Measurements from ENCODE around the gene EEF2K.

The EEF2K gene

DNA sequence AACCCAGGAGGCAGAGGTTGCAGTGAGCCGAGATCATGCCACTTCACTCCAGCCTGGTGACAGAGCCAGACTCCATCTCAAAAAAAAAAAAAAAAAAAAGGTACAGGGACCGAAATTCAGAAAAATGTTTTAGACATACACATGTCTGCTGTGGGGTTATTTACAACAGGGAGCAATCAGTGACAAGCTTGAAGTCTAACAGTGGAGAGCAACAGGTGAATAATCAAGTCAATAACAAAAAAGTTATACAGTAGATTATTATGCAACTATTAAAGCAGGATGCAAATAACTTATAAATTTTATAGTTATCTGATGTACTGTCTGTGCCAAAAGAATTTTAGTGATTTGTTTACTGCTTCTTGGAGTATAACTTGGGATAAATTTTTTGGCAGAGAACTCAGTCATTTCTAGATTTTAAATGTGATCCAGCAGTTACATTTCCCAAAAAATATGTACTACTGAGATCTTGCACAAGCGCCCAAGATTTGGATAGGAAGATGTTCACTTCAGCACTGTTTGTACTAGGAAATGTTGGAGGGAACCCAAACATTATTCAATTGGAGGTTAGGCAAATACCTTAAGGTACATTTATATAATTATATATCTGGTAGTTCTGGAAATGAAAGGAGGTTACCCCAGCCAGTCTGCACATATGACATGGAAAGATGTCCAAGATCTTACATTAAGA is 34.1 kb downstream of the EEF2K start:
- H3K4me3 ChIP-seq (replicated peaks; ENCODE audit: low read depth, low read length) = no peak overlapping the region
- DNase-seq (ENCODE audit: extremely low read depth, low read depth) = no peak
- no peak for TF ChIP-seq CTCF (IDR thresholded peaks at IDR 0.05; ENCODE audit: low read depth, low read length, missing control alignments)

DNA sequence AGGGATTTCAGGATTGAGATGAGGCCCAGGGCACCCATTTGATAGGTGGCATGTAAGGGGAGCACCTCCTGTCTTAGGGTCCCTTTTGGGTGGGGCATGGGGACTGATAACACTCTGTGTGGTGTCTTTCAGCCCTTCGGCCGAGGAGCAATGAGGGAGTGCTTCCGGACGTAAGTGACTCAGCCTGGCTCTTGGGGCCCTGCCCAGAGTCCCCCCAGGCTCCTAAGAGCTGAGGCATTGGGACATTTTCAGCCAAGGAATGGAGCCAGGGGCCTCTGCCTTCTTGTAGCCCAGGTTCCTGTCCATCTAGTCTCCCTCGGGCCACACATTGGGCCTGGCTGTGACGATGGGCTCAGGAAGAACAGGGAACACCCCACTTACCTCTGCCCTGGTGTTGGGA is 44.4 kb downstream of the EEF2K start:
- TF ChIP-seq CTCF (IDR thresholded peaks at IDR 0.05; ENCODE audit: low read depth, low read length, missing control alignments) = no peak
- H3K4me3 ChIP-seq (replicated peaks; ENCODE audit: low read depth, low read length) = no peak overlapping the region
- DNase-seq (ENCODE audit: extremely low read depth, low read depth) = no peak

GRCh38 chr16:22252317-22252716 is 46.2 kb downstream of the EEF2K start:
- TF ChIP-seq CTCF (IDR thresholded peaks at IDR 0.05; ENCODE audit: low read depth, low read length, missing control alignments) = no peak
- no peak overlapping the region for H3K4me3 ChIP-seq (replicated peaks; ENCODE audit: low read depth, low read length)
- no peak for DNase-seq (ENCODE audit: extremely low read depth, low read depth)

- DNase-seq (ENCODE audit: extremely low read depth, low read depth) = no peak
- no peak for TF ChIP-seq CTCF (IDR thresholded peaks at IDR 0.05; ENCODE audit: low read depth, low read length, missing control alignments)
- H3K4me3 ChIP-seq (replicated peaks; ENCODE audit: low read depth, low read length) = no peak overlapping the region
These were observed 47.2 kb downstream of the EEF2K start for GRCh38 chr16:22253272-22253671.

DNA sequence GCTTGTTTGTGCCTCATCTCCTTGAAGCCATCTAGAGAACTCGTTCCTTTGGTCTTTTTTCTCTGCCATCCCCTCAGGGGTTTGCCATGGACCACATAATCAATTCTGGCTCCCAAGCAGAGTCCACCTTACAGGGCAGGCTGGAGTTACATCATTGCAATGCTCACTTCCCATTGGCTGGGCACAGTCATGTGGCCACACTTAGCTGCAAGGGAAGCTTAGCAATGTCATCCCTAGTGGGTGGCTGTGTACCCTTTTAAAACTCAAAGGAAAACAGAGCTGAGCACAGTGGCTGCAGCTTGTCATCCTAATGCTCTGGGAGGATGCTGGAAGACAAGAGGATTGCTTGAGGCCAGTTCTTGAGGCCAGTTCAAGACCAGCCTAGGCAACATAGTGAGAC is 49.3 kb downstream of the EEF2K start:
- no peak for TF ChIP-seq CTCF (IDR thresholded peaks at IDR 0.05; ENCODE audit: low read depth, low read length, missing control alignments)
- DNase-seq (ENCODE audit: extremely low read depth, low read depth) = no peak
- no peak overlapping the region for H3K4me3 ChIP-seq (replicated peaks; ENCODE audit: low read depth, low read length)

- TF ChIP-seq CTCF (IDR thresholded peaks at IDR 0.05; ENCODE audit: low read depth, low read length, missing control alignments) = no peak
- DNase-seq (ENCODE audit: extremely low read depth, low read depth) = no peak
- no peak overlapping the region for H3K4me3 ChIP-seq (replicated peaks; ENCODE audit: low read depth, low read length)
These were observed 51.4 kb downstream of the EEF2K start for GRCh38 chr16:22257440-22257839.

- DNase-seq (ENCODE audit: extremely low read depth, low read depth) = no peak
- H3K4me3 ChIP-seq (replicated peaks; ENCODE audit: low read depth, low read length) = no peak overlapping the region
- no peak for TF ChIP-seq CTCF (IDR thresholded peaks at IDR 0.05; ENCODE audit: low read depth, low read length, missing control alignments)
These were observed 54.4 kb downstream of the EEF2K start for GRCh38 chr16:22260490-22260889.
